ENCODE measurements around the gene MXRA5. TPM values are rescaled to one million over a fixed set of nuclear protein-coding genes. Genes with fewer than 3 reads are reported as not detected.

MXRA5 gene, protein sequence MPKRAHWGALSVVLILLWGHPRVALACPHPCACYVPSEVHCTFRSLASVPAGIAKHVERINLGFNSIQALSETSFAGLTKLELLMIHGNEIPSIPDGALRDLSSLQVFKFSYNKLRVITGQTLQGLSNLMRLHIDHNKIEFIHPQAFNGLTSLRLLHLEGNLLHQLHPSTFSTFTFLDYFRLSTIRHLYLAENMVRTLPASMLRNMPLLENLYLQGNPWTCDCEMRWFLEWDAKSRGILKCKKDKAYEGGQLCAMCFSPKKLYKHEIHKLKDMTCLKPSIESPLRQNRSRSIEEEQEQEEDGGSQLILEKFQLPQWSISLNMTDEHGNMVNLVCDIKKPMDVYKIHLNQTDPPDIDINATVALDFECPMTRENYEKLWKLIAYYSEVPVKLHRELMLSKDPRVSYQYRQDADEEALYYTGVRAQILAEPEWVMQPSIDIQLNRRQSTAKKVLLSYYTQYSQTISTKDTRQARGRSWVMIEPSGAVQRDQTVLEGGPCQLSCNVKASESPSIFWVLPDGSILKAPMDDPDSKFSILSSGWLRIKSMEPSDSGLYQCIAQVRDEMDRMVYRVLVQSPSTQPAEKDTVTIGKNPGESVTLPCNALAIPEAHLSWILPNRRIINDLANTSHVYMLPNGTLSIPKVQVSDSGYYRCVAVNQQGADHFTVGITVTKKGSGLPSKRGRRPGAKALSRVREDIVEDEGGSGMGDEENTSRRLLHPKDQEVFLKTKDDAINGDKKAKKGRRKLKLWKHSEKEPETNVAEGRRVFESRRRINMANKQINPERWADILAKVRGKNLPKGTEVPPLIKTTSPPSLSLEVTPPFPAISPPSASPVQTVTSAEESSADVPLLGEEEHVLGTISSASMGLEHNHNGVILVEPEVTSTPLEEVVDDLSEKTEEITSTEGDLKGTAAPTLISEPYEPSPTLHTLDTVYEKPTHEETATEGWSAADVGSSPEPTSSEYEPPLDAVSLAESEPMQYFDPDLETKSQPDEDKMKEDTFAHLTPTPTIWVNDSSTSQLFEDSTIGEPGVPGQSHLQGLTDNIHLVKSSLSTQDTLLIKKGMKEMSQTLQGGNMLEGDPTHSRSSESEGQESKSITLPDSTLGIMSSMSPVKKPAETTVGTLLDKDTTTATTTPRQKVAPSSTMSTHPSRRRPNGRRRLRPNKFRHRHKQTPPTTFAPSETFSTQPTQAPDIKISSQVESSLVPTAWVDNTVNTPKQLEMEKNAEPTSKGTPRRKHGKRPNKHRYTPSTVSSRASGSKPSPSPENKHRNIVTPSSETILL (N-terminal part only)
- not detected for polyA plus RNA-seq (2012; ENCODE audit: insufficient read depth, insufficient read length, low read depth)

DNA sequence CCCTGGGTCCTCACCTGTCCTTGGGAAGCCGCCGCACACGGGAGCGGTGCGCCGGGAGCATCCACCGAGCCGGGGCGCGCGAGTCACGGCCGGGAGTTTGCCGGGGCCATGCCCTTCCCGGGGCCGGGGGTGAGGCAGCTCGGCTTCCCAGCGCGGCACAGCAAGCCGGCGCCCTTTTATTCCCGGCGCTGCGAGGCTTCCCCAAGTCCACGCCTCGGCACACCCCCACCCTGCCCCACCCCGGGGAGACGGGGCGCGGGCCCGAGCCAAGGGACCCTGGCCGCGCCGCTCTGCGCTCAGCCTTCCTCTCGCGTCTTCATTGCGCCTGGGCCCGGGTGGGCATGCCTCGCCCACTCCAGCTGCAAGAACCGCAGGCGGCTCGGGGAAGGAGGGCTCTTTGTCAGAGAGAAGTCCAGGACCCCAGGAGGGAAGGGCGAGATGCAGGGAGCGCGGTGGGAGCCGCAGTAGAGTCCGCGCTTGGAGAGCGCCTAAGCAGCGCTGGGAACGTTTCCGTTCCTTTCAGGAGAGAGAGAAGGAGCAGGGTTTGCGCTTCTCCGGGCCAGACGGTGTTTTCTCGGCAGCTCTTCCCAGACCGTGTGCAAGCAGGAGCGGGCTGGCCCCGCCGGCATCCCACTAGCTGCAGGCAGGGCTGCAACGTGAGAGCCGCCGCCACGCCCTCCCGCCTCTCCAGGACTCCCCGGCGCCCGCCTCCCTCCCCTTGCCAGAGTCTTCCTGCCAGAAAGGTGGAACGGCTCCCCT is at the start of gene MXRA5:
TSS of gene MXRA5 (minus strand) at position 152 of the 759 bp plus-strand sequence. CDS start 2,819 bp downstream, outside the sequence.
- H3K27me3 ChIP-seq, result no peaks in the 10 kb centered on the region
- TF ChIP-seq, protein P1, sequence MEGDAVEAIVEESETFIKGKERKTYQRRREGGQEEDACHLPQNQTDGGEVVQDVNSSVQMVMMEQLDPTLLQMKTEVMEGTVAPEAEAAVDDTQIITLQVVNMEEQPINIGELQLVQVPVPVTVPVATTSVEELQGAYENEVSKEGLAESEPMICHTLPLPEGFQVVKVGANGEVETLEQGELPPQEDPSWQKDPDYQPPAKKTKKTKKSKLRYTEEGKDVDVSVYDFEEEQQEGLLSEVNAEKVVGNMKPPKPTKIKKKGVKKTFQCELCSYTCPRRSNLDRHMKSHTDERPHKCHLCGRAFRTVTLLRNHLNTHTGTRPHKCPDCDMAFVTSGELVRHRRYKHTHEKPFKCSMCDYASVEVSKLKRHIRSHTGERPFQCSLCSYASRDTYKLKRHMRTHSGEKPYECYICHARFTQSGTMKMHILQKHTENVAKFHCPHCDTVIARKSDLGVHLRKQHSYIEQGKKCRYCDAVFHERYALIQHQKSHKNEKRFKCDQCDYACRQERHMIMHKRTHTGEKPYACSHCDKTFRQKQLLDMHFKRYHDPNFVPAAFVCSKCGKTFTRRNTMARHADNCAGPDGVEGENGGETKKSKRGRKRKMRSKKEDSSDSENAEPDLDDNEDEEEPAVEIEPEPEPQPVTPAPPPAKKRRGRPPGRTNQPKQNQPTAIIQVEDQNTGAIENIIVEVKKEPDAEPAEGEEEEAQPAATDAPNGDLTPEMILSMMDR (IDR thresholded peaks at IDR 0.05; ENCODE audit: low read depth, low read length), result no peak
- no peaks in the 10 kb centered on the region for H3K36me3 ChIP-seq
- no peaks in the 10 kb centered on the region for H3K9me3 ChIP-seq
- H3K4me3 ChIP-seq (ENCODE audit: low read depth, low read length), result no peak within 1 kb of the TSS
- H3K4me1 ChIP-seq, result no peaks in the 10 kb centered on the region
- DNase-seq, result no peak

DNA sequence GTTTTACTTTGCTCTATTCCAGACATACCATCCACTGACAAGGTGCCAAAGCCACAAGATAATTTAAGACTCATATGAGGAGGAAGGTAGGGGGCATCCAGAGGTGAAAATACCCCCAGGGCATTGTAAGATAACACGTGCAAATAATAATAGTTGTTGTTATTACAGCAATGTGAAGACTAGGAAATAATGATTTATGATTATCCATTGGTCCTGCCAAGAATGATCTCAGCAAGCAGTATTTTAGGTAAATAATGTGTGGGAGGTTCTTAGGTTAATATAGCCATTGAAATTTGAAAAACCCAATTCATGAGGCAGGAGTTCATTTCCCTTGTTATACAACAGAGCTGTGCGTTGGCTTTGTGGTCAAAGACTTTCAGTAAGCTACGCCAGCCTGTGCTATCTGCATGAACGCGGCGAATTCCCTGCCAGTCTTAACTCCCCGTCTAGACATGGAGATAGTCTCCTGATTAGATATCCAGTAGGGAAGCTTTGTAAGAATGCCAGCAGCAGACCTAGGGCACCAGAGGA is 47.2 kb upstream of the MXRA5 start:
- no peaks in the 10 kb centered on the region for H3K27me3 ChIP-seq
- no peak for DNase-seq
- TF ChIP-seq, protein P1 (IDR thresholded peaks at IDR 0.05; ENCODE audit: low read depth, low read length), result no peak
- H3K4me3 ChIP-seq (ENCODE audit: low read depth, low read length), result no peak overlapping the region
- no peaks in the 10 kb centered on the region for H3K4me1 ChIP-seq
- H3K9me3 ChIP-seq, result no peaks in the 10 kb centered on the region
- no peaks in the 10 kb centered on the region for H3K36me3 ChIP-seq

- H3K9me3 ChIP-seq, result no peaks in the 10 kb centered on the region
- DNase-seq, result no peak
- TF ChIP-seq, protein P1 (IDR thresholded peaks at IDR 0.05; ENCODE audit: low read depth, low read length), result no peak
- no peaks in the 10 kb centered on the region for H3K4me1 ChIP-seq
- H3K4me3 ChIP-seq (ENCODE audit: low read depth, low read length), result no peak overlapping the region
- H3K36me3 ChIP-seq, result no peaks in the 10 kb centered on the region
- no peaks in the 10 kb centered on the region for H3K27me3 ChIP-seq
These were observed 46.7 kb upstream of the MXRA5 start for GRCh38 chrX:3393178-3393577.

DNA sequence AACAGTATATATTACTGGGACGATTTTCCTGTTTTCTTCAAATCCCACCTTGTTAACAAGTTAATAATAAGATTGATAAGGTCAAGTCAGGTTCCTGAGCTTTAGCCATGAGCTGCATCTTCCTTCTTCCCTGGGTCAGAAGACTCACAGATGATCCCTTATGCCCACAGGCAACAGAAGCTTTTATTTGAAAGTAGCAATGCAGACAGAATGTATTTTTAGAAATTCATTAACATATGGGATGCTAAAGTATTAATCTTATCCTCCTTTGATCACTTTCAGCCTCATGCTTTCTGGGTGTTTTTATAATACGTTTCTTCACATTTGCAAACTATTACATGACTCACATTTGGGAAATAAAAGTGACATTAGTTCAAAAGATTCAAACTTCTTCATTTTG is 42.0 kb upstream of the MXRA5 start:
- no peak for DNase-seq
- Histone ChIP-seq H3K9me3 (no peaks in the 10 kb centered on the region), H3K27me3 (no peaks in the 10 kb centered on the region), H3K4me3 (ENCODE audit: low read depth, low read length) (no peak overlapping the region), H3K4me1 (no peaks in the 10 kb centered on the region), H3K36me3 (no peaks in the 10 kb centered on the region)
- TF ChIP-seq, protein P1 (IDR thresholded peaks at IDR 0.05; ENCODE audit: low read depth, low read length), result no peak

DNA sequence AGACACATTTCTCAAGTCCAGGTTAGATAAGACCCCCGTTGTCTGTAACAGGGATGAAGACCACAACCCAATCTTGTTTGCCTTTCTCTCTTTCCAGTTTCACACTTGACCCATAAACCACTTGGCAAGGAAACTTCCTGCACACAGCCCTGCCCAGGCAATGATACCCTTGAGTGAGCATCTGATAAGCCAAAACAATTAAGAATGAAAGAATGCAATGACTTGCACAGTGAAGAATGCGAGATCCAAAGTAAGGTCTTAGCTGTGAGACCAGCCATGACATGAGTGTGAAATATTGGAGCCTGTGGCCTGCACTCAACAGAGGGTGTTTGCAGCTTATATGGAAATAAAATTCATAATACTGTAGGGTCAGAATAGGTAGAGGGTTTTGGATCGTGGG is 37.9 kb upstream of the MXRA5 start:
- H3K36me3 ChIP-seq, result no peaks in the 10 kb centered on the region
- no peak overlapping the region for H3K4me3 ChIP-seq (ENCODE audit: low read depth, low read length)
- TF ChIP-seq, protein P1 (IDR thresholded peaks at IDR 0.05; ENCODE audit: low read depth, low read length), result no peak
- no peaks in the 10 kb centered on the region for H3K9me3 ChIP-seq
- DNase-seq, result no peak
- H3K27me3 ChIP-seq, result no peaks in the 10 kb centered on the region
- H3K4me1 ChIP-seq, result no peaks in the 10 kb centered on the region

Measured in BE2C (cell line).